GM18858 (cell line): ENCODE measurements around the gene ULK1.
"Not testable (repeated sequence)": the region's sequence is repeated elsewhere in the genome, so short reads cannot be mapped to it uniquely, and the experiment has no call there.

Source experiments
- ATAC-seq: cut with Tn5 transposase; IDR thresholded peaks from one replicate; pipeline ENCODE4 v1.9.1; 2021; ENCODE audit not compliant: unreplicated experiment

The ULK1 gene

GRCh38 chr12:131861261-131862083, 33.0 kb upstream of the ULK1 start:
- ATAC-seq, result no peak

- ATAC-seq, result no peak
Measured at GRCh38 chr12:131862084-131862441, 32.4 kb upstream of the ULK1 start.

- ATAC-seq, result no peak
Measured at GRCh38 chr12:131862600-131862993, 31.8 kb upstream of the ULK1 start.

- ATAC-seq, result no peak
Measured at GRCh38 chr12:131862994-131863710, 31.3 kb upstream of the ULK1 start.

GRCh38 chr12:131863711-131864396, 30.6 kb upstream of the ULK1 start:
- ATAC-seq, result no peak

- no peak for ATAC-seq
Measured at GRCh38 chr12:131864469-131864868, 30.0 kb upstream of the ULK1 start.

GRCh38 chr12:131865180-131865875, 29.1 kb upstream of the ULK1 start:
- ATAC-seq, result no peak

GRCh38 chr12:131867471-131867870, 27.0 kb upstream of the ULK1 start:
- ATAC-seq, result no peak

GRCh38 chr12:131867891-131868675, 26.3 kb upstream of the ULK1 start:
- ATAC-seq, result no peak

GRCh38 chr12:131869871-131870418, 24.5 kb upstream of the ULK1 start:
- no peak for ATAC-seq

GRCh38 chr12:131871677-131872076, 22.7 kb upstream of the ULK1 start:
- ATAC-seq, result no peak

- ATAC-seq, result no peak
Measured at GRCh38 chr12:131872154-131873051, 22.0 kb upstream of the ULK1 start.

GRCh38 chr12:131873293-131873692, 21.1 kb upstream of the ULK1 start:
- ATAC-seq, result no peak

- ATAC-seq, result not testable (repeated sequence)
Measured at GRCh38 chr12:131874972-131875371, 19.4 kb upstream of the ULK1 start.

- not testable (repeated sequence) for ATAC-seq
Measured at GRCh38 chr12:131877216-131877615, 17.2 kb upstream of the ULK1 start.

GRCh38 chr12:131878436-131878835, 16.0 kb upstream of the ULK1 start:
- ATAC-seq, result not testable (repeated sequence)

GRCh38 chr12:131882804-131883520, 11.5 kb upstream of the ULK1 start:
- ATAC-seq, result no peak

- no peak for ATAC-seq
Measured at GRCh38 chr12:131883521-131883900, 10.9 kb upstream of the ULK1 start.
